ENCODE measurements around the gene TMEM212.

DNA sequence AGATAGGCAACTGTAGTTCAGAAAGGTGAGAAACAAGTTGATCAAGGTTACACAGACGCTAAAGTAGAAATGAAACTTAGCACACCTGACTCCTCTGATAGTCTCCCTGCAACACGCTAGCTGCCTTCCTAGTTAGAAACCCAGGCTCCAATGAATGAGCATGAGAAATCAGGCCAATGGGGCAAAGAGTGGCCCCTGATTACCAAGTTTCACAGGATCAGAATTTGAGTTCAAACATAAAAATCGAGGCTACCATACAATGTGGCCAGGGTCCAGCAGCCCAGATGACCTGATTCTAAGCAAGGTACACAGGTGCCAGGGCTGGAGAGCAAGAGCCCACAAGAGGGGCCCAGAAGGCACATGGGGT, 40.6 kb upstream of the TMEM212 start:
- TF ChIP-seq SP1 (IDR thresholded peaks at IDR 0.05) (no peak), LEF1 (IDR thresholded peaks at IDR 0.05; ENCODE audit: borderline replicate concordance) (no peak), FOXM1 (IDR thresholded peaks at IDR 0.05; ENCODE audit: borderline replicate concordance) (no peak), FOXA1 (IDR thresholded peaks at IDR 0.05) (no peak), TARDBP (IDR thresholded peaks at IDR 0.05) (no peak), HDGF (IDR thresholded peaks at IDR 0.05; ENCODE audit: borderline replicate concordance) (no peak), L3MBTL2 (conservative IDR thresholded peaks at IDR 0.05) (no peak), ZNF384 (IDR thresholded peaks at IDR 0.05) (no peak), NFRKB (IDR thresholded peaks at IDR 0.05) (no peak), SUZ12 (IDR thresholded peaks at IDR 0.05) (no peak), BHLHE40 (IDR thresholded peaks at IDR 0.05; ENCODE audit: borderline replicate concordance) (no peak)
- TF ChIP-seq, protein P1, sequence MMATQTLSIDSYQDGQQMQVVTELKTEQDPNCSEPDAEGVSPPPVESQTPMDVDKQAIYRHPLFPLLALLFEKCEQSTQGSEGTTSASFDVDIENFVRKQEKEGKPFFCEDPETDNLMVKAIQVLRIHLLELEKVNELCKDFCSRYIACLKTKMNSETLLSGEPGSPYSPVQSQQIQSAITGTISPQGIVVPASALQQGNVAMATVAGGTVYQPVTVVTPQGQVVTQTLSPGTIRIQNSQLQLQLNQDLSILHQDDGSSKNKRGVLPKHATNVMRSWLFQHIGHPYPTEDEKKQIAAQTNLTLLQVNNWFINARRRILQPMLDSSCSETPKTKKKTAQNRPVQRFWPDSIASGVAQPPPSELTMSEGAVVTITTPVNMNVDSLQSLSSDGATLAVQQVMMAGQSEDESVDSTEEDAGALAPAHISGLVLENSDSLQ (IDR thresholded peaks at IDR 0.05) = no peak
